HepG2 (cell line): ENCODE data around the gene MEF2A. TPM values are rescaled to one million over a fixed set of nuclear protein-coding genes. Genes with fewer than 3 reads are reported as not detected.

ENCODE experiments used
- ATAC-seq: fragments of 200-7000 bp; cut with Tn5 transposase; 3 replicates; pipeline ENCODE4 v1.9.1; 2020; ENCODE audit warnings: mild to moderate bottlenecking, moderate library complexity
- BruUV-seq: library from RNA; stranded (reverse); fragments of 400-500 nt; replicated peaks from 2 replicates; lab custom pipeline; 2021; lab: Mats Ljungman, UMichigan
- CTCF ChIA-PET: fragments of 300-600 bp; formaldehyde crosslinking; extraction: SDS; loops from one replicate; lab custom pipeline; 2021; ENCODE audit warnings: low total read pairs, inconsistent platforms, low intra/inter-chr PET ratio; lab: Yijun Ruan, JAX
- POLR2A ChIA-PET: fragments of 350-600 bp; sonication (Branson Sonifier 250); formaldehyde crosslinking; loops from one replicate; lab custom pipeline; 2020; ENCODE audit warnings: antibody characterized with exemption, inconsistent platforms; lab: Yijun Ruan, JAX
- DNase-seq: peaks from one replicate; pipeline ENCODE4 v3.0.0-alpha.2; 2015; ENCODE audit warnings: low spot score
- FAIRE-seq: peaks from 3 replicates; lab custom pipeline; 2011; peaks lifted over from hg19 to GRCh38; lab: Jason Lieb, UNC
- H2AFZ ChIP-seq: one replicate; pipeline ENCODE4 v1.6.1; 2011; ENCODE audit warnings: low read length, inconsistent platforms
- H3K27ac ChIP-seq: fragments of 300-600 bp; 3 replicates; pipeline ENCODE4 v1.8.0; 2011; ENCODE audit warnings: mixed run types, mild to moderate bottlenecking, mixed read lengths, low read length, inconsistent platforms; ENCODE audit not compliant: insufficient read depth; ENCODE audit errors: extremely low read length
- H3K27me3 ChIP-seq, 2 experiments: fragments of 200-600 bp in 1 of 2; 2 replicates in 1 of 2; 3 replicates in 1 of 2; pipeline versions ENCODE4 v1.6.0 to v1.8.0; 2011; ENCODE audit warnings: low read length in 2 of 2, mild to moderate bottlenecking in 2 of 2, moderate library complexity in 2 of 2, inconsistent platforms in 1 of 2; ENCODE audit not compliant: insufficient read depth in 2 of 2, control insufficient read depth in 1 of 2
- H3K36me3 ChIP-seq, 2 experiments: fragments of 200-600 bp in 1 of 2; replicated peaks in 1 of 2; 2 replicates in 1 of 2; 3 replicates in 1 of 2; pipeline versions ENCODE4 v1.5.1 to v1.8.0; 2011; ENCODE audit warnings: low read length in 2 of 2, inconsistent platforms in 1 of 2; ENCODE audit not compliant: insufficient read depth in 2 of 2, control insufficient read depth in 1 of 2
- H3K4me1 ChIP-seq: 2 replicates; pipeline ENCODE4 v1.5.1; 2012; ENCODE audit warnings: low read length, inconsistent platforms; ENCODE audit not compliant: insufficient read depth
- H3K4me2 ChIP-seq: 2 replicates; pipeline ENCODE4 v1.6.0; 2011; ENCODE audit warnings: low read depth, low read length, inconsistent platforms
- H3K4me3 ChIP-seq, 3 experiments: fragments of 200-600 bp in 1 of 3; sonication (generic), shearing (Covaris generic) in 1 of 3; replicated peaks in 1 of 3; 2 replicates each; pipeline ENCODE4 v1.5.1; 2011 to 2016; ENCODE audit warnings: low read length in 3 of 3, inconsistent platforms in 2 of 3, low read depth in 2 of 3, mild to moderate bottlenecking in 2 of 3, control low read depth in 1 of 3, mixed read lengths in 1 of 3; ENCODE audit not compliant: insufficient read depth in 1 of 3
- H3K79me2 ChIP-seq: one replicate; pipeline ENCODE4 v1.6.1; 2011; ENCODE audit warnings: low read length, inconsistent platforms; ENCODE audit not compliant: insufficient read depth
- H3K9ac ChIP-seq: 2 replicates; pipeline ENCODE4 v1.6.0; 2011; ENCODE audit warnings: mild to moderate bottlenecking, low read depth, low read length, inconsistent platforms; ENCODE audit not compliant: insufficient read depth
- H3K9me3 ChIP-seq: 2 replicates; pipeline ENCODE4 v1.5.1; 2012; ENCODE audit warnings: mild to moderate bottlenecking, low read length
- H4K20me1 ChIP-seq: 2 replicates; pipeline ENCODE4 v1.6.0; 2011; ENCODE audit warnings: inconsistent platforms, mild to moderate bottlenecking, low read length, moderate library complexity; ENCODE audit not compliant: insufficient read depth
- MATR3 ChIP-seq: sonication (generic); formaldehyde crosslinking; IDR thresholded peaks from 2 replicates; pipeline ENCODE4 v1.4.0; 2020; ENCODE audit warnings: missing genetic modification reagents
- MBD4 ChIP-seq: IDR thresholded peaks from 2 replicates; pipeline ENCODE4 v1.6.1; 2012; ENCODE audit warnings: low read length, inconsistent platforms, borderline replicate concordance
- PHF20 ChIP-seq: sonication (generic); formaldehyde crosslinking; IDR thresholded peaks from 2 replicates; pipeline ENCODE4 v1.5.0; 2020; ENCODE audit warnings: mild to moderate bottlenecking, missing genetic modification reagents
- RORA ChIP-seq: sonication (generic); formaldehyde crosslinking; IDR thresholded peaks from 2 replicates; pipeline ENCODE4 v1.5.0; 2020; ENCODE audit warnings: mild to moderate bottlenecking, missing genetic modification reagents, moderate library complexity
- RXRA ChIP-seq: sonication (generic); formaldehyde crosslinking; IDR thresholded peaks from 2 replicates; pipeline ENCODE4 v1.5.1; 2020; ENCODE audit warnings: missing genetic modification reagents
- THYN1 ChIP-seq: sonication (generic); formaldehyde crosslinking; IDR thresholded peaks from 2 replicates; pipeline ENCODE4 v1.8.1; 2023; ENCODE audit warnings: low read depth, mild to moderate bottlenecking, moderate library complexity, missing genetic modification reagents, borderline replicate concordance
- ZFP1 ChIP-seq: IDR thresholded peaks from 2 replicates; pipeline ENCODE4 v1.6.1; 2016
- ZNF101 ChIP-seq: sonication (generic); formaldehyde crosslinking; IDR thresholded peaks from 2 replicates; pipeline ENCODE4 v1.4.0; 2020; ENCODE audit warnings: mild to moderate bottlenecking, low read depth, missing genetic modification reagents, borderline replicate concordance
- ZNF546 ChIP-seq: sonication (generic); formaldehyde crosslinking; conservative IDR thresholded peaks from 2 replicates; pipeline ENCODE4 v1.8.1; 2023; ENCODE audit warnings: mild to moderate bottlenecking, missing genetic modification reagents
- ZNF652 ChIP-seq: IDR thresholded peaks from 2 replicates; pipeline ENCODE4 v1.6.1; 2016; ENCODE audit warnings: low read depth, borderline replicate concordance
- ZNF674 ChIP-seq: sonication (generic); formaldehyde crosslinking; IDR thresholded peaks from 2 replicates; pipeline ENCODE4 v1.5.0; 2020; ENCODE audit warnings: low read depth, mild to moderate bottlenecking, missing genetic modification reagents
- WGBS: methylation state at CpG from one replicate; pipeline ENCODE4 v1.1.6; 2017; ENCODE audit warnings: low lambda C conversion rate; 5-methylcytosine and 5-hydroxymethylcytosine counted together
- in situ Hi-C: cut with HindIII; loops from 2 replicates; pipeline ENCODE4 v1.10.0; 2017; ENCODE audit warnings: low pct_unique_long_range_greater_than_20kb; ENCODE audit not compliant: extremely low pct_ligation_motif_present
- intact Hi-C: fragments of 100-400 bp; cut with micrococcal nuclease; formaldehyde crosslinking; loops from one replicate; pipeline ENCODE4 v1.10.0; 2022; ENCODE audit not compliant: unreplicated experiment
- polyA plus RNA-seq, 8 experiments: library from polyadenylated mRNA; depleted of rRNA in 3 of 8; stranded (reverse) in 7 of 8; unstranded in 1 of 8; fragments of >200 nt; fragmentation: Illumina TruSeq in 4 of 8; extraction: Trizol in 4 of 8; gene quantifications; 2 replicates each; pipeline versions ENCODE4 v1.2.1 to v1.2.3, GENCODE V29; 2011 to 2016; ENCODE audit warnings: low read depth in 4 of 8, missing spikeins in 1 of 8, mixed read lengths in 1 of 8; ENCODE audit not compliant: insufficient read depth in 1 of 8
- total RNA-seq, 5 experiments: library from RNA; depleted of rRNA; stranded (reverse); fragments of >200 nt; fragmentation: Illumina TruSeq; extraction: Trizol; gene quantifications; 2 replicates each; pipeline ENCODE4 v1.2.3, GENCODE V29; 2016; ENCODE audit warnings: low read depth in 1 of 5
- TF ChIP-seq, protein P1 (sequence below): IDR thresholded peaks from 2 replicates; pipeline ENCODE4 v1.6.1; 2016; ENCODE audit warnings: mild to moderate bottlenecking
- TF ChIP-seq, protein P2 (sequence below): sonication (generic); formaldehyde crosslinking; IDR thresholded peaks from 2 replicates; pipeline ENCODE4 v1.5.0; 2020; ENCODE audit warnings: missing genetic modification reagents
- TF ChIP-seq, protein P3 (sequence below): sonication (generic); formaldehyde crosslinking; IDR thresholded peaks from one replicate; pipeline ENCODE4 v1.5.1; 2020; ENCODE audit warnings: mild to moderate bottlenecking, missing genetic modification reagents; ENCODE audit errors: not compliant biosample characterization

Gene MEF2A
- total and polyA plus RNA-seq, 2 of the 13 experiments (the other 11 are each of a cell fraction or from before 2014, with no cell fraction given): 15.2 to 24.4 TPM

DNA sequence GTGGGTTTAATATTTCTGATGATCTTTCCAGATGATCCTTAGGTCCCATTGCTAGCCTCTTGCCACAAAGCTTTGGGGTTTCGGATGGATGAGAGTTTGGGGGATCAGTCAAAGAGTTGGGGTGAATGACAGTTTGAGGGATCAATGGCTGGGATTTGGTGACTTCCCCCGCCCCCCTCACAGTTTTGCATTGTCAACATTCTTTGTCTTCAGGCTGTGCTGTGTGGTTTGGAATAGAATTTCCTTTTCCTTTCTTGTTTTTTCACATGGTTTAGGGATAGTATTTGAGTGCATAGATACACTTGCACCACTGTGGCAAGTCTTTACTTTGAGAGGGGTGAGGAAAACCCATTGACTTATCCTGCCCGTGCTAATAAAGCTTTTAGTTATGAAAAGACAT, 14.3 kb downstream of the MEF2A start (continued):
- TF ChIP-seq, protein P1, sequence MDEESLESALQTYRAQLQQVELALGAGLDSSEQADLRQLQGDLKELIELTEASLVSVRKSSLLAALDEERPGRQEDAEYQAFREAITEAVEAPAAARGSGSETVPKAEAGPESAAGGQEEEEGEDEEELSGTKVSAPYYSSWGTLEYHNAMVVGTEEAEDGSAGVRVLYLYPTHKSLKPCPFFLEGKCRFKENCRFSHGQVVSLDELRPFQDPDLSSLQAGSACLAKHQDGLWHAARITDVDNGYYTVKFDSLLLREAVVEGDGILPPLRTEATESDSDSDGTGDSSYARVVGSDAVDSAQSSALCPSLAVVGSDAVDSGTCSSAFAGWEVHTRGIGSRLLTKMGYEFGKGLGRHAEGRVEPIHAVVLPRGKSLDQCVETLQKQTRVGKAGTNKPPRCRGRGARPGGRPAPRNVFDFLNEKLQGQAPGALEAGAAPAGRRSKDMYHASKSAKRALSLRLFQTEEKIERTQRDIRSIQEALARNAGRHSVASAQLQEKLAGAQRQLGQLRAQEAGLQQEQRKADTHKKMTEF: no peak
- TF ChIP-seq, all 625 proteins: peak for 0

DNA sequence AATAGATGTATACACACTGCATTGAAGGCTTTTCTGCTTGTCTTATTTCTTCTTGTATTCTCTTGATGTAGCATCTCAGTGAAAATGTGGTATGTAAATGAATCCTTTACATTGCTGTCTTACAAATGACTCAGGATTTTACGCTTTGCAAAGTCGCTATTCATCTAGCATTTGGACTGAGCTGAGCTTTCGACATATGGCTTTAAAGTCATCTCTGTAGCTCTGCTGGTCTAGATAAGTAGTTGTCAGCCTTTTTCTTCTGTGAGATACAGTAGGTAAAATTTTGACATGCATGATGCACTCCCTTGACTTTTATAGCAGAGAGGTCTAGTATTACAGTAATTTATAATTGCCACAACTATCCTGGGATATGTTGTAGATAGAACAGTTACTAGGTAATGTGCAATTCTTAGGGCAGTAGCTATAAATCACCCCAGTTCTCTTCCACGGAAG, 16.8 kb downstream of the MEF2A start:
- Histone ChIP-seq H2AFZ (no peak overlapping the region), H4K20me1 (peaks cover 15% of the 10 kb centered on the region), H3K36me3 (0 out of 5 replicates have a peak, but pooled peaks cover 0 to 3% of the 10 kb centered on the region in 2 experiments), H3K9me3 (peaks cover 19% of the 10 kb centered on the region), H3K4me1 (no peaks in the 10 kb centered on the region), H3K27me3 (no peaks in the 10 kb centered on the region), H3K9ac (no peak overlapping the region), H3K79me2 (peaks cover 92% of the 10 kb centered on the region), H3K4me3 (no peak overlapping the region), H3K27ac (no peak overlapping the region), H3K4me2 (no peak overlapping the region)
- in situ Hi-C loops (no loop called here), intact Hi-C loops (no loop called here)
- ChIA-PET POLR2A (no interaction called here), CTCF (no interaction called here)
- no peak for DNase-seq
- ATAC-seq: no peak
- no TSS peak for BruUV-seq
- FAIRE-seq: no peak
- 95% methylated on average over 4 of the region's 4 CpGs for WGBS
- no peak for TF ChIP-seq RORA (CRISPR knock-in tag)
- TF ChIP-seq ZNF101 (CRISPR knock-in tag): no peak
- TF ChIP-seq MATR3 (CRISPR knock-in tag): no peak
- TF ChIP-seq THYN1: no peak
- no peak for TF ChIP-seq PHF20 (CRISPR knock-in tag)
- TF ChIP-seq RXRA (CRISPR knock-in tag): no peak
- TF ChIP-seq, protein P2, sequence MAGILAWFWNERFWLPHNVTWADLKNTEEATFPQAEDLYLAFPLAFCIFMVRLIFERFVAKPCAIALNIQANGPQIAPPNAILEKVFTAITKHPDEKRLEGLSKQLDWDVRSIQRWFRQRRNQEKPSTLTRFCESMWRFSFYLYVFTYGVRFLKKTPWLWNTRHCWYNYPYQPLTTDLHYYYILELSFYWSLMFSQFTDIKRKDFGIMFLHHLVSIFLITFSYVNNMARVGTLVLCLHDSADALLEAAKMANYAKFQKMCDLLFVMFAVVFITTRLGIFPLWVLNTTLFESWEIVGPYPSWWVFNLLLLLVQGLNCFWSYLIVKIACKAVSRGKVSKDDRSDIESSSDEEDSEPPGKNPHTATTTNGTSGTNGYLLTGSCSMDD (CRISPR knock-in tag): no peak
- no peak for TF ChIP-seq ZFP1
- TF ChIP-seq, protein P3, sequence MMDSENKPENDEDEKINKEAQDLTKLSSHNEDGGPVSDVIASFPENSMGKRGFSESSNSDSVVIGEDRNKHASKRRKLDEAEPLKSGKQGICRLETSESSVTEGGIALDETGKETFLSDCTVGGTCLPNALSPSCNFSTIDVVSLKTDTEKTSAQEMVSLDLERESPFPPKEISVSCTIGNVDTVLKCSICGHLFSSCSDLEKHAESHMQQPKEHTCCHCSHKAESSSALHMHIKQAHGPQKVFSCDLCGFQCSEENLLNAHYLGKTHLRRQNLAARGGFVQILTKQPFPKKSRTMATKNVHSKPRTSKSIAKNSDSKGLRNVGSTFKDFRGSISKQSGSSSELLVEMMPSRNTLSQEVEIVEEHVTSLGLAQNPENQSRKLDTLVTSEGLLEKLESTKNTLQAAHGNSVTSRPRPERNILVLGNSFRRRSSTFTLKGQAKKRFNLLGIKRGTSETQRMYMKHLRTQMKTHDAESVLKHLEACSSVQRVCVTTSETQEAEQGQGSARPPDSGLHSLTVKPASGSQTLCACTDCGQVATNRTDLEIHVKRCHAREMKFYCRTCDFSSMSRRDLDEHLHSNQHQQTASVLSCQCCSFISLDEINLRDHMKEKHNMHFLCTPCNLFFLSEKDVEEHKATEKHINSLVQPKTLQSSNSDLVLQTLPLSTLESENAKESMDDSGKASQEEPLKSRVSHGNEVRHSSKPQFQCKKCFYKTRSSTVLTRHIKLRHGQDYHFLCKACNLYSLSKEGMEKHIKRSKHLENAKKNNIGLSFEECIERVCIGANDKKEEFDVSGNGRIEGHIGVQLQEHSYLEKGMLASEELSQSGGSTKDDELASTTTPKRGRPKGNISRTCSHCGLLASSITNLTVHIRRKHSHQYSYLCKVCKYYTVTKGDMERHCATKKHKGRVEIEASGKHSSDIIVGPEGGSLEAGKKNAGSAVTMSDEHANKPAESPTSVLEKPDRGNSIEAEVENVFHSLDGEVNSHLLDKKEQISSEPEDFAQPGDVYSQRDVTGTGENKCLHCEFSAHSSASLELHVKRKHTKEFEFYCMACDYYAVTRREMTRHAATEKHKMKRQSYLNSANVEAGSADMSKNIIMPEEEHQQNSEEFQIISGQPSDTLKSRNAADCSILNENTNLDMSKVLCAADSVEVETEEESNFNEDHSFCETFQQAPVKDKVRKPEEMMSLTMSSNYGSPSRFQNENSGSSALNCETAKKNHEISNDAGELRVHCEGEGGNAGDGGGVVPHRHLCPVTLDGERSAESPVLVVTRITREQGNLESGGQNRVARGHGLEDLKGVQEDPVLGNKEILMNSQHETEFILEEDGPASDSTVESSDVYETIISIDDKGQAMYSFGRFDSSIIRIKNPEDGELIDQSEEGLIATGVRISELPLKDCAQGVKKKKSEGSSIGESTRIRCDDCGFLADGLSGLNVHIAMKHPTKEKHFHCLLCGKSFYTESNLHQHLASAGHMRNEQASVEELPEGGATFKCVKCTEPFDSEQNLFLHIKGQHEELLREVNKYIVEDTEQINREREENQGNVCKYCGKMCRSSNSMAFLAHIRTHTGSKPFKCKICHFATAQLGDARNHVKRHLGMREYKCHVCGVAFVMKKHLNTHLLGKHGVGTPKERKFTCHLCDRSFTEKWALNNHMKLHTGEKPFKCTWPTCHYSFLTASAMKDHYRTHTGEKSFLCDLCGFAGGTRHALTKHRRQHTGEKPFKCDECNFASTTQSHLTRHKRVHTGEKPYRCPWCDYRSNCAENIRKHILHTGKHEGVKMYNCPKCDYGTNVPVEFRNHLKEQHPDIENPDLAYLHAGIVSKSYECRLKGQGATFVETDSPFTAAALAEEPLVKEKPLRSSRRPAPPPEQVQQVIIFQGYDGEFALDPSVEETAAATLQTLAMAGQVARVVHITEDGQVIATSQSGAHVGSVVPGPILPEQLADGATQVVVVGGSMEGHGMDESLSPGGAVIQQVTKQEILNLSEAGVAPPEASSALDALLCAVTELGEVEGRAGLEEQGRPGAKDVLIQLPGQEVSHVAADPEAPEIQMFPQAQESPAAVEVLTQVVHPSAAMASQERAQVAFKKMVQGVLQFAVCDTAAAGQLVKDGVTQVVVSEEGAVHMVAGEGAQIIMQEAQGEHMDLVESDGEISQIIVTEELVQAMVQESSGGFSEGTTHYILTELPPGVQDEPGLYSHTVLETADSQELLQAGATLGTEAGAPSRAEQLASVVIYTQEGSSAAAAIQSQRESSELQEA (CRISPR knock-in tag): no peak
- no peak for TF ChIP-seq ZNF546 (CRISPR knock-in tag)
- no peak for TF ChIP-seq ZNF652
- no peak for TF ChIP-seq MBD4
- TF ChIP-seq ZNF674 (CRISPR knock-in tag): no peak
